SK-N-MC (cell line): ENCODE measurements around the gene CALHM1.

ENCODE experiments used
- DNase-seq: peaks from one replicate; pipeline ENCODE4 v3.0.0-alpha.2; 2011; ENCODE audit warnings: low read depth, low spot score
- H3K27ac ChIP-seq: fragments of 200-600 bp; sonication (generic); 2 replicates; pipeline ENCODE4 v1.5.1; 2016; ENCODE audit warnings: mixed run types
- H3K36me3 ChIP-seq: fragments of 200-600 bp; sonication (generic); 2 replicates; pipeline ENCODE4 v1.6.1; 2017; ENCODE audit warnings: antibody characterized with exemption, low read length, mixed read lengths; ENCODE audit not compliant: insufficient read depth
- H3K4me3 ChIP-seq: fragments of 200-600 bp; sonication (generic); 2 replicates; pipeline ENCODE4 v1.5.1; 2016
- H3K9ac ChIP-seq: fragments of 200-600 bp; sonication (generic); 2 replicates; pipeline ENCODE4 v1.8.0; 2017; ENCODE audit warnings: mixed run types, mixed read lengths; ENCODE audit not compliant: insufficient read length
- H3K9me3 ChIP-seq: fragments of 200-600 bp; sonication (generic); 2 replicates; pipeline ENCODE4 v1.6.1; 2017; ENCODE audit warnings: low read depth, mild to moderate bottlenecking, antibody characterized with exemption, low read length, moderate library complexity, mixed read lengths
- EZH2 ChIP-seq: fragments of 200-600 bp; sonication (generic); IDR thresholded peaks from one replicate; pipeline ENCODE4 v1.6.1; 2017; ENCODE audit warnings: antibody characterized with exemption
- FOXP2 ChIP-seq: optimal IDR thresholded peaks from 2 replicates; pipeline ENCODE3; 2011; ENCODE audit warnings: mild to moderate bottlenecking, moderate library complexity; ENCODE audit not compliant: insufficient read depth; ENCODE audit errors: extremely low read length, control extremely low read depth
- POLR2AphosphoS5 ChIP-seq: IDR thresholded peaks from 2 replicates; pipeline ENCODE4 v1.6.1; 2012; ENCODE audit warnings: mild to moderate bottlenecking, low read depth, low read length, borderline replicate concordance

The CALHM1 gene

DNA sequence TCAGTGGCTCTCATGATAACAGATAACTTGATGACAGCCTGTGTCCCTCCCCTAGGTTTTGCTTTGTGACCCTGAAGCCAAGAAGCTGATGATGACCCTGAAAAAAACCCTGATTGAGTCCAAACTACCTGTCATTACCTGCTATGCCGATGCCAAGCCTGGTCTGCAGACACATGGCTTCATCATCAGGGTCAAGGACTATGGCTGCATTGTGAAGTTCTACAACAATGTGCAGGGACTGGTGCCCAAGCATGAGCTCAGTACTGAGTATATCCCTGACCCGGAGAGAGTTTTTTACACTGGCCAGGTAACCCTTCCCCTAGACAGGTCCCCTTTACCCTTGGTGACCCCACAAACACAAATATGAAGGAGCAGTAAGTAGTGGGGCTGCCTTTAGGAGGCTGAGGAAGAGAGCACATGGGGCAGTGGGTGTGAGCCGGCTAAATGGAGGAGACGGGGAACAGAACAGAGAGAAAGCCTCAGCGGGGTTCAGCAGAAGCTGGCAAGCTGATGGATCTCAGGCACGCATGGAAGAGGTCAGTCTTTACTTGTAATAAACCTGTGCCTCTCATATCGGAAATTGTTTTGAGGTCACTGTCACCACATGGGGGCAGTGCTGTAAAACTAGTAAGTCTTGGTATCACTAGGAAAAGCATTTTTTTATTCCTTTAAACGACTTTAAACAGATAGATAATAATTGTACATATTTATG is 42.1 kb downstream of the CALHM1 start:
- Histone ChIP-seq H3K36me3 (peaks cover 78% of the 10 kb centered on the region), H3K27ac (no peak overlapping the region)
- DNase-seq: no peak

DNA sequence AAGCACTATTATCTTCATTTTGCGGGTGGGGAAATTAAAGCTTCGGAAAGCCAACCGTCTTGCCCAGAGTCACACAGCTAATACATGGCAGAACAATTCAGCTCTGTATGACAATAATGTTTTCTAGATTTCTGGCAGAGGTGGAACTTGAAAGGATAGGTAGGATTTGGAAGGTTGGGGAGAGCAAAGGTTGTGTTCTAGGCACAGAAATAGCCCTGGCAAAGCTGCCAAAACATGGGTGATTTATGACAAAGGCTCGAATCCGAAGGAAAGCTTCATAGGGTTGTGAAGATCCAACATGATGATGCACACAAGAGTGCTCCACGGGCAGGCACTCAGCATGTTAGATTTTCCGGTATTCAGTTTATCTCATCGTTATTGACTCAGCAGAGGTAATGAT is 43.1 kb downstream of the CALHM1 start:
- Histone ChIP-seq H3K4me3 (no peak overlapping the region), H3K27ac (no peak overlapping the region), H3K9ac (no peak overlapping the region), H3K36me3 (peaks cover 77% of the 10 kb centered on the region), H3K9me3 (no peaks in the 10 kb centered on the region)
- DNase-seq: no peak
- TF ChIP-seq FOXP2 (no peak), POLR2AphosphoS5 (no peak), EZH2 (no peak)

More for the DNA sequence above, 42.1 kb downstream of the CALHM1 start:
- Histone ChIP-seq H3K9me3 (no peaks in the 10 kb centered on the region), H3K9ac (no peak overlapping the region), H3K4me3 (no peak overlapping the region)
- no peak for TF ChIP-seq POLR2AphosphoS5
- no peak for TF ChIP-seq EZH2
- TF ChIP-seq FOXP2: no peak

DNA sequence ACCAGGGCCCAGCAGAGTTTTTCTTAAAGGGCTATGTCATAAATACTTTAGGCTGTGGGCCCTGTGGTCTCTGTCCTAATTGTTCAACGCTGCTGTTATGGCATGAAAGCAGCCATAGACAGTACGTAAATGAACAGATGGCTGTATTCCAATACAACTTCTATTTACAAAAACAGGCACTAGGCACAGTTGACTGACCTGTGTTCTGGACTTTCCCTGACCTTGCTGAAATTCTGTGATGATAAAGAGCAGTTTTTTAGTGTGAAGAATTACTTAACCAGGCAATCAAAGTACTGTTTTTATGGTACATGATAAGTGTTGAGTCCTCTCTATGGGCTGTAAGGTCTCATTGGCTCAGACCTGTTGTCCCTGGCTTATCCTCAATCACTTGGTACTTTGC is 45.1 kb downstream of the CALHM1 start:
- Histone ChIP-seq H3K9me3 (no peaks in the 10 kb centered on the region), H3K4me3 (no peak overlapping the region), H3K9ac (no peak overlapping the region), H3K27ac (no peak overlapping the region), H3K36me3 (peaks cover 65% of the 10 kb centered on the region)
- no peak for TF ChIP-seq POLR2AphosphoS5
- no peak for TF ChIP-seq EZH2
- no peak for TF ChIP-seq FOXP2
- DNase-seq: no peak
